ENCODE results near the gene FGFR1OP2.

Gene FGFR1OP2

GRCh38 chr12:26987634-26988424, 49.6 kb downstream of the FGFR1OP2 start:
- TF ChIP-seq, protein P1, sequence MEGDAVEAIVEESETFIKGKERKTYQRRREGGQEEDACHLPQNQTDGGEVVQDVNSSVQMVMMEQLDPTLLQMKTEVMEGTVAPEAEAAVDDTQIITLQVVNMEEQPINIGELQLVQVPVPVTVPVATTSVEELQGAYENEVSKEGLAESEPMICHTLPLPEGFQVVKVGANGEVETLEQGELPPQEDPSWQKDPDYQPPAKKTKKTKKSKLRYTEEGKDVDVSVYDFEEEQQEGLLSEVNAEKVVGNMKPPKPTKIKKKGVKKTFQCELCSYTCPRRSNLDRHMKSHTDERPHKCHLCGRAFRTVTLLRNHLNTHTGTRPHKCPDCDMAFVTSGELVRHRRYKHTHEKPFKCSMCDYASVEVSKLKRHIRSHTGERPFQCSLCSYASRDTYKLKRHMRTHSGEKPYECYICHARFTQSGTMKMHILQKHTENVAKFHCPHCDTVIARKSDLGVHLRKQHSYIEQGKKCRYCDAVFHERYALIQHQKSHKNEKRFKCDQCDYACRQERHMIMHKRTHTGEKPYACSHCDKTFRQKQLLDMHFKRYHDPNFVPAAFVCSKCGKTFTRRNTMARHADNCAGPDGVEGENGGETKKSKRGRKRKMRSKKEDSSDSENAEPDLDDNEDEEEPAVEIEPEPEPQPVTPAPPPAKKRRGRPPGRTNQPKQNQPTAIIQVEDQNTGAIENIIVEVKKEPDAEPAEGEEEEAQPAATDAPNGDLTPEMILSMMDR (IDR thresholded peaks at IDR 0.05), result no peak
- no peaks in the 10 kb centered on the region for H3K27me3 Mint-ChIP-seq (ENCODE audit: low read depth, poor library complexity)
- no peak overlapping the region for H3K4me3 Mint-ChIP-seq
- H3K36me3 Mint-ChIP-seq (ENCODE audit: low read depth), result peaks cover 68% of the 10 kb centered on the region
- no peak for DNase-seq
- H3K27ac Mint-ChIP-seq, result no peak overlapping the region
- H3K4me1 Mint-ChIP-seq, result no peaks in the 10 kb centered on the region
- H3K9me3 Mint-ChIP-seq, result peaks cover 3% of the 10 kb centered on the region

- DNase-seq, result no peak
- Mint-ChIP-seq H3K9me3 (peaks cover 3% of the 10 kb centered on the region), H3K36me3 (ENCODE audit: low read depth) (peaks cover 65% of the 10 kb centered on the region), H3K27ac (no peak overlapping the region), H3K4me1 (no peaks in the 10 kb centered on the region), H3K27me3 (ENCODE audit: low read depth, poor library complexity) (no peaks in the 10 kb centered on the region), H3K4me3 (no peak overlapping the region)
- TF ChIP-seq, protein P1 (IDR thresholded peaks at IDR 0.05), result no peak
Measured at GRCh38 chr12:26988703-26989102, 50.4 kb downstream of the FGFR1OP2 start.

- Mint-ChIP-seq H3K9me3 (peaks cover 3% of the 10 kb centered on the region), H3K4me1 (no peaks in the 10 kb centered on the region), H3K27me3 (ENCODE audit: low read depth, poor library complexity) (no peaks in the 10 kb centered on the region), H3K36me3 (ENCODE audit: low read depth) (peaks cover 58% of the 10 kb centered on the region), H3K4me3 (no peak overlapping the region), H3K27ac (no peak overlapping the region)
- TF ChIP-seq, protein P1 (IDR thresholded peaks at IDR 0.05), result no peak
- DNase-seq, result no peak
Measured at GRCh38 chr12:26989873-26990272, 51.6 kb downstream of the FGFR1OP2 start.

- no peak for DNase-seq
- H3K36me3 Mint-ChIP-seq (ENCODE audit: low read depth), result peaks cover 50% of the 10 kb centered on the region
- TF ChIP-seq, protein P1 (IDR thresholded peaks at IDR 0.05), result no peak
- no peaks in the 10 kb centered on the region for H3K4me1 Mint-ChIP-seq
- no peaks in the 10 kb centered on the region for H3K27me3 Mint-ChIP-seq (ENCODE audit: low read depth, poor library complexity)
- no peak overlapping the region for H3K27ac Mint-ChIP-seq
- no peak overlapping the region for H3K4me3 Mint-ChIP-seq
- H3K9me3 Mint-ChIP-seq, result no peaks in the 10 kb centered on the region
Measured at GRCh38 chr12:26991826-26992225, 53.6 kb downstream of the FGFR1OP2 start.

DNA sequence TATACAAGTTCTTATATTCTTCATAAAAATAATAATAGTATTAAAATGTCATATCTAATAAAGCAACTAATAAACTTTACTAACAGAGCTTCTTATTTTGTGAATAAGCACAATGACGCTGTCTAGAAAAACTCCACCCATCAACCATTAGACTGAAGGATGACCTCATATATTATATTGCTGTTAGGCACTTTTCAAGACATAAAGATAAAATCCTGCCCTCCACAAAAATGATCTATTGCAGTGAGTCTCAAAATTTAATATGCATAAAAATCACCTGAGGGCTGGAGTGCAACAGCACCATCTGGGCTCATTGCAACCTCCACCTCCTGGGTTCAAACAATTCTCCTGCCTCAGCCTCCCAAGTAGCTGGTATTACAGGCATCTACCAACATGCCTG, 55.8 kb downstream of the FGFR1OP2 start:
- no peak overlapping the region for H3K27ac Mint-ChIP-seq
- H3K4me1 Mint-ChIP-seq, result no peaks in the 10 kb centered on the region

More for the DNA sequence above, 55.8 kb downstream of the FGFR1OP2 start:
- DNase-seq, result no peak
- Mint-ChIP-seq H3K36me3 (ENCODE audit: low read depth) (peaks cover 41% of the 10 kb centered on the region), H3K9me3 (no peaks in the 10 kb centered on the region), H3K27me3 (ENCODE audit: low read depth, poor library complexity) (no peaks in the 10 kb centered on the region), H3K4me3 (no peak overlapping the region)
- TF ChIP-seq, protein P1 (IDR thresholded peaks at IDR 0.05), result no peak
